Nephron progenitor cell (in vitro differentiated cells): ENCODE data around the gene ARHGAP35.

Source experiments
- DNase-seq: peaks from one replicate; pipeline ENCODE4 v3.0.0; 2021
- H3K27ac Mint-ChIP-seq: 2 replicates; pipeline ENCODE4 v1.8.0; 2021; ENCODE audit warnings: mild to moderate bottlenecking, moderate library complexity, mixed read lengths
- H3K27me3 Mint-ChIP-seq: 2 replicates; pipeline ENCODE4 v1.8.0; 2021; ENCODE audit warnings: mild to moderate bottlenecking, low read depth, mixed read lengths; ENCODE audit not compliant: poor library complexity
- H3K36me3 Mint-ChIP-seq: 2 replicates; pipeline ENCODE4 v1.8.0; 2021; ENCODE audit warnings: low read depth, mixed read lengths
- H3K4me1 Mint-ChIP-seq: 2 replicates; pipeline ENCODE4 v1.8.0; 2021; ENCODE audit warnings: mixed read lengths
- H3K4me3 Mint-ChIP-seq: 2 replicates; pipeline ENCODE4 v1.8.0; 2021; ENCODE audit warnings: mild to moderate bottlenecking, moderate library complexity, mixed read lengths
- H3K9me3 Mint-ChIP-seq: 2 replicates; pipeline ENCODE4 v1.8.0; 2021; ENCODE audit warnings: mild to moderate bottlenecking, moderate library complexity, mixed read lengths
- CTCF ChIP-seq: fragments of 200-600 bp; sonication (generic); IDR thresholded peaks from 2 replicates; pipeline ENCODE4 v1.5.0; 2021; ENCODE audit warnings: antibody characterized with exemption

The ARHGAP35 gene

GRCh38 chr19:46841458-46842083 is 19.2 kb upstream of the ARHGAP35 start:
- no peak for DNase-seq

DNA sequence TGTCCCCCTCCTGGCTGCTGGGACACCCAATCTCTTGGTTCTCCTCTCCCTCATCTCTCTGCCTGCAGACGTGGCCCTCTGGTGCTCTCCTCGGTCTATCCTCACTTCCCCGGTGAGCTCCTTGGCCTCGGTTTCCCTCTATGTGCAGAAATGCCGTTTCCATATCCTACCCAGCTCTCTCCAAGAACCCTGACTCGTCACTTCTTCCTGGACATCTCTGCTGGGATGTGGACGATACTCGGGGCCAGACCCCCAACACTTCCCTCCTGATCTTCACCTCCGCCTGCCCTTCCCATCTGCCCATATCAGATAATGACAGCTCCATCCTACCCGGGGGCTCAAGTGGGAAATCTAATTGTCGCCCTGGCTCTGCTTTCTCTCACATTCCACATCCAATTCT is 18.0 kb upstream of the ARHGAP35 start:
- H3K4me3 Mint-ChIP-seq = no peak overlapping the region
- peaks cover 10% of the 10 kb centered on the region for H3K4me1 Mint-ChIP-seq
- peaks cover 34% of the 10 kb centered on the region for H3K36me3 Mint-ChIP-seq
- H3K27ac Mint-ChIP-seq = peak overlapping the region; percentile 62
- no peaks in the 10 kb centered on the region for H3K9me3 Mint-ChIP-seq
- no peak for DNase-seq
- TF ChIP-seq CTCF = no peak
- H3K27me3 Mint-ChIP-seq = no peaks in the 10 kb centered on the region

More at GRCh38 chr19:46841458-46842083, 19.2 kb upstream of the ARHGAP35 start:
- H3K4me3 Mint-ChIP-seq = no peak overlapping the region
- no peaks in the 10 kb centered on the region for H3K9me3 Mint-ChIP-seq
- TF ChIP-seq CTCF = no peak
- H3K27ac Mint-ChIP-seq = peak overlapping the region; percentile 23
- peaks cover 31% of the 10 kb centered on the region for H3K36me3 Mint-ChIP-seq
- H3K27me3 Mint-ChIP-seq = no peaks in the 10 kb centered on the region
- peaks cover 4% of the 10 kb centered on the region for H3K4me1 Mint-ChIP-seq

GRCh38 chr19:46844067-46844489 is 16.7 kb upstream of the ARHGAP35 start:
- Mint-ChIP-seq H3K27me3 (no peaks in the 10 kb centered on the region), H3K4me3 (no peak overlapping the region), H3K36me3 (peaks cover 27% of the 10 kb centered on the region), H3K4me1 (peaks cover 14% of the 10 kb centered on the region), H3K27ac (peak overlapping the region; percentile 58), H3K9me3 (no peaks in the 10 kb centered on the region)
- no peak for TF ChIP-seq CTCF
- DNase-seq = no peak

GRCh38 chr19:46845959-46846459 is 14.8 kb upstream of the ARHGAP35 start:
- H3K36me3 Mint-ChIP-seq = peaks cover 23% of the 10 kb centered on the region
- no peak overlapping the region for H3K4me3 Mint-ChIP-seq
- DNase-seq = no peak
- no peak overlapping the region for H3K27ac Mint-ChIP-seq
- no peak for TF ChIP-seq CTCF
- H3K4me1 Mint-ChIP-seq = peaks cover 26% of the 10 kb centered on the region
- H3K27me3 Mint-ChIP-seq = no peaks in the 10 kb centered on the region
- no peaks in the 10 kb centered on the region for H3K9me3 Mint-ChIP-seq

DNA sequence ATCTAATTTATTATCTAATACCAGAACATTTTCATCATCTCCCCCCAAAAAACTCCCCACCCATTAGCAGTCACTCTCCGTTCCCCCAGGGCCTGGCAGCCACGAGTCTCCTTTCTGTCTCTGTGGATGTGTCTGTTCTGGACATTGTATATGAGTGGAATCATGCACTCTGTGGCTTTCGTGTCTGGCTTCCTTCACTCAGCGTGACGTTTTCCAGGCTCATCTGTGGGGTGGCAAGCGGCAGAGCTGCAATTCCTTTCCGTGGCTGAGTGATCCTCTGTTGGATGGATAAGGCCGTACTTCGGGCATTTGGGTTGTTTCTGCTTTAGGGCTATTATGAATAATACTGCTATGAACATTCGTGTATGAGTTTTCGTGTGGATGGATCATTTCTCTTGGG is 13.3 kb upstream of the ARHGAP35 start:
- peaks cover 26% of the 10 kb centered on the region for H3K4me1 Mint-ChIP-seq
- TF ChIP-seq CTCF = no peak
- peaks cover 21% of the 10 kb centered on the region for H3K36me3 Mint-ChIP-seq
- DNase-seq = no peak
- no peak overlapping the region for H3K4me3 Mint-ChIP-seq
- no peaks in the 10 kb centered on the region for H3K9me3 Mint-ChIP-seq
- H3K27me3 Mint-ChIP-seq = no peaks in the 10 kb centered on the region
- no peak overlapping the region for H3K27ac Mint-ChIP-seq

GRCh38 chr19:46848389-46848788 is 12.4 kb upstream of the ARHGAP35 start:
- no peak overlapping the region for H3K27ac Mint-ChIP-seq
- H3K36me3 Mint-ChIP-seq = peaks cover 18% of the 10 kb centered on the region
- H3K9me3 Mint-ChIP-seq = no peaks in the 10 kb centered on the region
- DNase-seq = no peak
- H3K27me3 Mint-ChIP-seq = no peaks in the 10 kb centered on the region
- no peak overlapping the region for H3K4me3 Mint-ChIP-seq
- no peak for TF ChIP-seq CTCF
- H3K4me1 Mint-ChIP-seq = peaks cover 26% of the 10 kb centered on the region
